Mesendoderm (in vitro differentiated cells): ENCODE results near the gene SYDE1.

Experiments
- DNase-seq: peaks from one replicate; pipeline ENCODE4 v3.0.0; 2013
- H2AK5ac ChIP-seq: 2 replicates; pipeline ENCODE4 v1.6.1; 2013; ENCODE audit warnings: low read length, inconsistent platforms
- H2BK120ac ChIP-seq: 2 replicates; pipeline ENCODE4 v1.6.1; 2013; ENCODE audit warnings: low read depth, mild to moderate bottlenecking, low read length, moderate library complexity, mixed read lengths
- H2BK15ac ChIP-seq: replicated peaks from 2 replicates; pipeline ENCODE4 v1.6.1; 2013; ENCODE audit warnings: low read depth, mild to moderate bottlenecking, moderate library complexity
- H2BK5ac ChIP-seq: 2 replicates; pipeline ENCODE4 v1.6.1; 2013; ENCODE audit warnings: low read length, inconsistent platforms
- H3K18ac ChIP-seq: 2 replicates; pipeline ENCODE4 v1.6.1; 2013; ENCODE audit warnings: mild to moderate bottlenecking, low read length, mixed read lengths
- H3K23ac ChIP-seq: one replicate; pipeline ENCODE4 v1.6.1; 2013; ENCODE audit warnings: low read length
- H3K27ac ChIP-seq: 2 replicates; pipeline ENCODE4 v1.5.1; 2013; ENCODE audit warnings: low read depth, mild to moderate bottlenecking, inconsistent platforms, low read length, moderate library complexity
- H3K27me3 ChIP-seq: 2 replicates; pipeline ENCODE4 v1.6.1; 2013; ENCODE audit warnings: low read length, control low read depth, mild to moderate bottlenecking, inconsistent platforms; ENCODE audit not compliant: insufficient read depth, poor library complexity
- H3K36me3 ChIP-seq: 2 replicates; pipeline ENCODE4 v1.6.1; 2013; ENCODE audit warnings: low read length, inconsistent platforms; ENCODE audit not compliant: control insufficient read depth, insufficient read depth
- H3K4ac ChIP-seq: one replicate; pipeline ENCODE4 v1.6.1; 2013; ENCODE audit warnings: low read depth, mild to moderate bottlenecking, low read length, moderate library complexity
- H3K4me1 ChIP-seq: 2 replicates; pipeline ENCODE4 v1.6.1; 2013; ENCODE audit warnings: low read depth, low read length, inconsistent platforms; ENCODE audit not compliant: control insufficient read depth
- H3K4me2 ChIP-seq: 2 replicates; pipeline ENCODE4 v1.6.1; 2013; ENCODE audit warnings: low read length
- H3K4me3 ChIP-seq: 2 replicates; pipeline ENCODE4 v1.5.1; 2013; ENCODE audit warnings: mild to moderate bottlenecking, low read length
- H3K56ac ChIP-seq: one replicate; pipeline ENCODE4 v1.6.1; 2013; ENCODE audit warnings: low read length
- H3K79me1 ChIP-seq: 2 replicates; pipeline ENCODE4 v1.6.1; 2013; ENCODE audit warnings: low read length, inconsistent platforms
- H3K79me2 ChIP-seq: 2 replicates; pipeline ENCODE4 v1.6.1; 2013; ENCODE audit warnings: mild to moderate bottlenecking, low read length; ENCODE audit not compliant: control insufficient read depth, insufficient read depth
- H3K9ac ChIP-seq: 2 replicates; pipeline ENCODE4 v1.6.1; 2013; ENCODE audit warnings: low read length, inconsistent platforms
- H4K5ac ChIP-seq: one replicate; pipeline ENCODE4 v1.6.1; 2013; ENCODE audit warnings: low read length
- H4K8ac ChIP-seq: one replicate; pipeline ENCODE4 v1.6.1; 2013; ENCODE audit warnings: low read depth, mild to moderate bottlenecking, control low read depth, low read length, moderate library complexity
- WGBS: extraction: QIAGEN DNeasy Blood & Tissue Kit; methylation state at CpG from one replicate; pipeline ENCODE4 v1.1.7; 2013; ENCODE audit warnings: low lambda C conversion rate, missing lambda C conversion rate; ENCODE audit not compliant: insufficient coverage; ENCODE audit errors: extremely low coverage; 5-methylcytosine and 5-hydroxymethylcytosine counted together

SYDE1 gene

DNA sequence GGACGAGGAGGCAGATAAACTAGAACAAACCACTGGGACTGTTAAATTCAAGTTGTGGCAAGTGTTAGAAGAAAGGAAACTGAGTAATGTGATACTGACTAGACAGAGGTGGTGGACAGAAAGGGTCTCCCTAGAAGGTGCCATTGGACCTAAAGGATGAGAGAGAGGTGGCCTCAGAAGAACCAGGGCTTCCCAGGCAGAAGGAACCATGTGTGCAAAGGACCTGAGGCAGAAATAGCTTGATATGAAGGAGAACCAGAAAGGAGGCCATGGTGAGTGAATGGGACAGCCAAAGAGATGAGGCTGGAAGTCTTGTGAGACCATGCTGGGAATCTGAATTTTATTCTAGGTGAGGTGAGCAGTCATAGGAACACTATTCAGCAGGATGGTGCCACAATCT lies 2.8 kb upstream of the SYDE1 start:
- Histone ChIP-seq H2BK120ac (no peak overlapping the region), H3K27ac (no peak overlapping the region), H3K18ac (no peak overlapping the region), H2BK15ac (no peak overlapping the region), H3K4ac (no peak overlapping the region), H3K79me1 (peaks cover 6% of the 10 kb centered on the region), H3K27me3 (no peaks in the 10 kb centered on the region), H3K4me3 (no peak overlapping the region), H3K9ac (no peak overlapping the region), H4K5ac (no peak overlapping the region), H3K4me2 (no peak overlapping the region), H3K4me1 (peaks cover 4% of the 10 kb centered on the region), H3K56ac (no peak overlapping the region), H4K8ac (no peak overlapping the region), H2AK5ac (no peak overlapping the region), H3K36me3 (no peaks in the 10 kb centered on the region), H3K23ac (no peak overlapping the region), H2BK5ac (no peak overlapping the region), H3K79me2 (no peaks in the 10 kb centered on the region)
- no peak for DNase-seq
- no CpG with 5 or more reads among the region's 1 CpG for WGBS

DNA sequence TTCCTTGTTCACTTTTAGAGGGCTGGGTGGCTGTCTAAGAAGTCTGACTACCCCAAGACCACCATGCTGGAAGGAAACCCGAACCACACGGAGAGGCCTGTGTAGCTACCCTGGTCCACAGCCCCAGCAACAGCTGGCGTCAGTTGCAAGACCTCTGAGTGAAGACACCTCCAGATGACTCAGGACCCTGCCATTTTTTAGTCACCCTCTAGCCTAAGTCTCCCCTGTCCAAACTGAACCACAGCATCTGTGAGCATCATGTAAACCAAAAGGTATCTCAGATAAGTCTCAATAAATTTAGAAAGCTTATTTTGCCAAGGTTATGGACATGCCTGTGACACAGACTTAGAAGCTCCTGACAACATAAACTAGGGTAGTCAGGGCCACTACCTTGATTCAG lies 2.2 kb upstream of the SYDE1 start:
- Histone ChIP-seq H4K8ac (no peak overlapping the region), H3K4me2 (no peak overlapping the region), H3K36me3 (no peaks in the 10 kb centered on the region), H2BK5ac (no peak overlapping the region), H2BK15ac (no peak overlapping the region), H2BK120ac (no peak overlapping the region), H3K18ac (no peak overlapping the region), H3K4me1 (peaks cover 4% of the 10 kb centered on the region), H3K27me3 (no peaks in the 10 kb centered on the region), H2AK5ac (no peak overlapping the region), H3K79me1 (peaks cover 6% of the 10 kb centered on the region), H3K27ac (no peak overlapping the region), H3K23ac (no peak overlapping the region), H3K79me2 (no peaks in the 10 kb centered on the region), H4K5ac (no peak overlapping the region), H3K56ac (no peak overlapping the region), H3K4me3 (no peak overlapping the region), H3K4ac (no peak overlapping the region), H3K9ac (no peak overlapping the region)
- DNase-seq, result no peak
- WGBS, result no CpG with 5 or more reads among the region's 3 CpGs

DNA sequence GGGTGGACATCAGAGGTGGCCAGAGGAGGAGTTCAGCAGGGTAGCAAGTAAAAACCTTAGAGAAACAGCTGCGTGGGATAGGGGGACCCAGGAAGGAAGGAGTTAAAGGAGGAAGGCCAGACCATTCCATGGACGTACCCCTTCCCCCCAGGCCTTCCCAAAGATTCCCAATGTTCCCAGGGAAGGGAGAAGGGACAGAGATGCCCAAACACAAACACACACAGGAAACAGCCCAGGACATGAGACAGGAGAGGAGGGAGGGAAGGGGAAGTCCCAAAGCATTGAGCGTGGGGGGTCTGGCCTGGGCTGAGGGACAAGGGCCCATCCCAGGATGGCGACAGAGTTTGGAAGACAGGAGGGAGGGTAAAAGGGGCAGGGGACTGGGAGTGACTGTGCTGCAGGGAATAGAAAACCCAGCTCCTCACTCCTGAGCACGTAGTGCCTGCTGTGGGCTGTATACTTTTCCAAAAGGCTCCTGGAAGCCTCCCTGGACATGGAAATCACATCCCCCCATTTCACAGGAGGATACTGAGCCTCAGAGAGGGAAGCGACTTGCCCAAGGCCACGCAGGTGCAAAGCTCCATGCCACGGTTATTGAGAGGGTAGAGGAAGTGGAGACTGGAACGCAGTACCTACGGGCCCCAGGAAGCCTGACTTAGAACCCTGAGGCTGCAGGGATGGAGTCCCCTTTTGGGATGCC lies 1.1 kb downstream of the SYDE1 start:
- Histone ChIP-seq H3K4me2 (peak overlapping the region; percentile 34), H3K4me3 (peak overlapping the region; percentile 67), H3K27me3 (no peaks in the 10 kb centered on the region), H4K8ac (no peak overlapping the region), H2BK120ac (no peak overlapping the region), H2AK5ac (peak overlapping the region; percentile 83), H3K23ac (peak overlapping the region; percentile 66), H3K9ac (peak overlapping the region; percentile 79), H3K18ac (peak overlapping the region; percentile 99), H3K79me2 (no peaks in the 10 kb centered on the region), H2BK5ac (peak overlapping the region; percentile 21), H2BK15ac (no peak overlapping the region), H3K27ac (peak overlapping the region; percentile 74), H3K4ac (no peak overlapping the region), H4K5ac (no peak overlapping the region), H3K56ac (peak overlapping the region; percentile 89), H3K79me1 (peaks cover 6% of the 10 kb centered on the region), H3K36me3 (peaks cover 1% of the 10 kb centered on the region), H3K4me1 (peaks cover 4% of the 10 kb centered on the region)
- peak; percentile 65 for DNase-seq
- WGBS, result no CpG with 5 or more reads among the region's 10 CpGs

DNA sequence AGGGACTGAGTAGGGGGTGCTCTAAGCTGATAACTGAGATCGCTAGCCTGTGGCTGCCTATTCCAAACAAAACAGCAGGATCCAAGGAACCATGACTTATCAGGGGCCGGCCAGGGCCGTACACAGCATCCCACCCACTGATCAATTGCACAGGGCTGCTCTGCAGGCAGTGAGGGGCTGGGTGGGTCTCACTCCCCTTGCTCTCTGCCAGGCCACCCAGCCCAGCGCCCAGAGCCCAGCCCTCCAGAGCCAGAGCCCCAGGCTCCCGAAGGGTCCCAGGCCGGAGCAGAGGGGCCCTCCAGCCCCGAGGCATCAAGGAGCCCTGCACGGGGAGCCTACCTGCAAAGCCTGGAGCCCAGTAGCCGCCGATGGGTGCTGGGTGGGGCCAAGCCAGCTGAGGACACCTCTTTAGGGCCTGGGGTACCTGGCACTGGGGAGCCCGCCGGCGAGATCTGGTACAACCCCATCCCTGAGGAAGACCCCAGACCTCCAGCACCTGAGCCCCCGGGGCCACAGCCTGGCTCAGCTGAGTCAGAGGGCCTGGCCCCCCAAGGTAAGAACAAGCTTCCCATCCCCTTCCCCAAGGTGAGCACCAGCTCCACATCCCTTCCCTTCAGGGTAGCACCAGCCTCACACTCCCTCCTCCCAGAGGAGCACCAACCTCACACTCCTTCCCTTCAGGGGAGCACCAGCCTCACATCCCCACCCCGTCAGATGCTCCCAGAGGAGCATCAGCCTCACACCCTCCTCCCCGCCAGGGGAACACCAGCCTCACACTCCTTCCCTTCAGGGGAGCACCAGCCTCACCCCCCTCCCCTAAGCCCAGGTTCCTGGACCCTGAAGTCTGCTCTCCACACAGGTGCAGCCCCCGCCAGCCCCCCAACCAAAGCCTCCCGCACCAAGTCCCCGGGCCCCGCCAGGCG lies 1.9 kb downstream of the SYDE1 start:
- no peaks in the 10 kb centered on the region for H3K27me3 ChIP-seq
- no peak for DNase-seq
- no peak overlapping the region for H3K18ac ChIP-seq
- H2BK120ac ChIP-seq, result no peak overlapping the region
- H3K79me1 ChIP-seq, result peaks cover 6% of the 10 kb centered on the region
- no peak overlapping the region for H3K23ac ChIP-seq
- no peak overlapping the region for H3K4me2 ChIP-seq
- peak overlapping the region; percentile 89 for H3K56ac ChIP-seq
- peaks cover 4% of the 10 kb centered on the region for H3K4me1 ChIP-seq
- no peak overlapping the region for H2BK15ac ChIP-seq
- peak overlapping the region; percentile 79 for H3K9ac ChIP-seq
- no peaks in the 10 kb centered on the region for H3K79me2 ChIP-seq
- H3K27ac ChIP-seq, result no peak overlapping the region
- H4K5ac ChIP-seq, result no peak overlapping the region
- H2BK5ac ChIP-seq, result no peak overlapping the region
- no peak overlapping the region for H4K8ac ChIP-seq
- H2AK5ac ChIP-seq, result no peak overlapping the region
- peaks cover 3% of the 10 kb centered on the region for H3K36me3 ChIP-seq
- H3K4me3 ChIP-seq, result no peak overlapping the region
- no peak overlapping the region for H3K4ac ChIP-seq
- WGBS, result no CpG with 5 or more reads among the region's 21 CpGs

DNA sequence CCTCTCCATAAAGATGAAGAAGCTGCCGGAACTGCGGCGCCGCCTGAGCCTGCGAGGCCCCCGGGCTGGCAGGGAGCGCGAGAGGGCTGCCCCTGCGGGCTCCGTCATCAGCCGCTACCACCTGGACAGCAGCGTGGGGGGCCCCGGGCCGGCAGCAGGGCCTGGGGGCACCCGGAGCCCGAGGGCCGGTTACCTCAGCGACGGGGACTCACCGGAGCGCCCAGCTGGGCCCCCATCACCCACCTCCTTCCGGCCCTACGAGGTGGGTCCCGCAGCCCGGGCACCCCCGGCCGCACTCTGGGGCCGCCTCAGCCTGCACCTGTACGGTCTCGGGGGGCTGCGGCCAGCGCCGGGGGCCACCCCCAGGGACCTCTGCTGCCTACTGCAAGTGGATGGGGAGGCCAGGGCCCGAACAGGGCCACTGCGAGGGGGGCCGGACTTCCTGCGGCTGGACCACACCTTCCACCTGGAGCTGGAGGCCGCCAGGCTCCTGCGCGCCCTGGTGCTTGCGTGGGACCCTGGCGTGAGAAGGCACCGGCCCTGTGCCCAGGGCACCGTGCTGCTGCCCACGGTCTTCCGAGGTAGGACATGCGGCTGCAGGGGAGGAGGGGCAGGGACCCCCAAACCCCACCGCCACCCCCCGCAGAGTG lies 2.7 kb downstream of the SYDE1 start:
- Histone ChIP-seq H4K8ac (no peak overlapping the region), H2BK5ac (no peak overlapping the region), H2BK120ac (no peak overlapping the region), H3K9ac (no peak overlapping the region), H3K27me3 (no peaks in the 10 kb centered on the region), H3K4me2 (no peak overlapping the region), H4K5ac (no peak overlapping the region), H2BK15ac (no peak overlapping the region), H2AK5ac (no peak overlapping the region), H3K56ac (no peak overlapping the region), H3K18ac (no peak overlapping the region), H3K27ac (no peak overlapping the region), H3K23ac (no peak overlapping the region), H3K79me1 (peaks cover 6% of the 10 kb centered on the region), H3K4me3 (no peak overlapping the region), H3K79me2 (no peaks in the 10 kb centered on the region), H3K4ac (no peak overlapping the region), H3K4me1 (peaks cover 4% of the 10 kb centered on the region), H3K36me3 (peaks cover 3% of the 10 kb centered on the region)
- DNase-seq, result no peak
- WGBS, result no CpG with 5 or more reads among the region's 49 CpGs
